ENCODE results near the gene BDNF. TPM values are rescaled to one million over a fixed set of nuclear protein-coding genes. Genes with fewer than 3 reads are reported as not detected.

The BDNF gene
- total and polyA plus RNA-seq, 2 experiments from 2014 or later = 5.1 to 5.2 TPM

- no peaks in the 10 kb centered on the region for H3K9me2 ChIP-seq (ENCODE audit: insufficient read depth)
- Mint-ChIP-seq H3K36me3 (ENCODE audit: low read depth) (no peaks in the 10 kb centered on the region), H3K27ac (no peak overlapping the region), H3K4me1 (peaks cover 34% of the 10 kb centered on the region), H3K4me3 (peak overlapping the region; percentile 95), H3K27me3 (ENCODE audit: insufficient read depth, low read depth, poor library complexity) (peaks cover 43% of the 10 kb centered on the region), H3K9me3 (no peaks in the 10 kb centered on the region; the same call in 2 of the 3 replicates)
- H3K4me3 ChIP-seq = peak overlapping the region; percentile 87
- no peaks in the 10 kb centered on the region for H4K20me1 ChIP-seq (replicated peaks; ENCODE audit: insufficient read depth)
- peaks cover 30% of the 10 kb centered on the region for H3K4me1 ChIP-seq (ENCODE audit: insufficient read depth)
- ATAC-seq (no peak), DNase-seq (ENCODE audit: low spot score) (peak; percentile 50)
- no peak overlapping the region for H3K27ac ChIP-seq (ENCODE audit: low read depth)
- no peaks in the 10 kb centered on the region for H3K36me3 ChIP-seq (ENCODE audit: insufficient read depth)
- TF ChIP-seq JUNB (IDR thresholded peaks at IDR 0.05; ENCODE audit: unreplicated experiment) (no peak), EZH2 (IDR thresholded peaks at IDR 0.05; ENCODE audit: low read depth, unreplicated experiment) (no peak), ETS1 (IDR thresholded peaks at IDR 0.05) (no peak), CREB1 (CRISPR knock-in tag; IDR thresholded peaks at IDR 0.05; ENCODE audit: low read depth) (no peak), EZH2phosphoT487 (IDR thresholded peaks at IDR 0.05; ENCODE audit: unreplicated experiment) (no peak), CTCF (conservative IDR thresholded peaks at IDR 0.05; ENCODE audit: low read depth in 2 of 2) (no peak), REST (IDR thresholded peaks at IDR 0.05; ENCODE audit: unreplicated experiment) (peak; percentile 28)
- TF ChIP-seq, protein P1, sequence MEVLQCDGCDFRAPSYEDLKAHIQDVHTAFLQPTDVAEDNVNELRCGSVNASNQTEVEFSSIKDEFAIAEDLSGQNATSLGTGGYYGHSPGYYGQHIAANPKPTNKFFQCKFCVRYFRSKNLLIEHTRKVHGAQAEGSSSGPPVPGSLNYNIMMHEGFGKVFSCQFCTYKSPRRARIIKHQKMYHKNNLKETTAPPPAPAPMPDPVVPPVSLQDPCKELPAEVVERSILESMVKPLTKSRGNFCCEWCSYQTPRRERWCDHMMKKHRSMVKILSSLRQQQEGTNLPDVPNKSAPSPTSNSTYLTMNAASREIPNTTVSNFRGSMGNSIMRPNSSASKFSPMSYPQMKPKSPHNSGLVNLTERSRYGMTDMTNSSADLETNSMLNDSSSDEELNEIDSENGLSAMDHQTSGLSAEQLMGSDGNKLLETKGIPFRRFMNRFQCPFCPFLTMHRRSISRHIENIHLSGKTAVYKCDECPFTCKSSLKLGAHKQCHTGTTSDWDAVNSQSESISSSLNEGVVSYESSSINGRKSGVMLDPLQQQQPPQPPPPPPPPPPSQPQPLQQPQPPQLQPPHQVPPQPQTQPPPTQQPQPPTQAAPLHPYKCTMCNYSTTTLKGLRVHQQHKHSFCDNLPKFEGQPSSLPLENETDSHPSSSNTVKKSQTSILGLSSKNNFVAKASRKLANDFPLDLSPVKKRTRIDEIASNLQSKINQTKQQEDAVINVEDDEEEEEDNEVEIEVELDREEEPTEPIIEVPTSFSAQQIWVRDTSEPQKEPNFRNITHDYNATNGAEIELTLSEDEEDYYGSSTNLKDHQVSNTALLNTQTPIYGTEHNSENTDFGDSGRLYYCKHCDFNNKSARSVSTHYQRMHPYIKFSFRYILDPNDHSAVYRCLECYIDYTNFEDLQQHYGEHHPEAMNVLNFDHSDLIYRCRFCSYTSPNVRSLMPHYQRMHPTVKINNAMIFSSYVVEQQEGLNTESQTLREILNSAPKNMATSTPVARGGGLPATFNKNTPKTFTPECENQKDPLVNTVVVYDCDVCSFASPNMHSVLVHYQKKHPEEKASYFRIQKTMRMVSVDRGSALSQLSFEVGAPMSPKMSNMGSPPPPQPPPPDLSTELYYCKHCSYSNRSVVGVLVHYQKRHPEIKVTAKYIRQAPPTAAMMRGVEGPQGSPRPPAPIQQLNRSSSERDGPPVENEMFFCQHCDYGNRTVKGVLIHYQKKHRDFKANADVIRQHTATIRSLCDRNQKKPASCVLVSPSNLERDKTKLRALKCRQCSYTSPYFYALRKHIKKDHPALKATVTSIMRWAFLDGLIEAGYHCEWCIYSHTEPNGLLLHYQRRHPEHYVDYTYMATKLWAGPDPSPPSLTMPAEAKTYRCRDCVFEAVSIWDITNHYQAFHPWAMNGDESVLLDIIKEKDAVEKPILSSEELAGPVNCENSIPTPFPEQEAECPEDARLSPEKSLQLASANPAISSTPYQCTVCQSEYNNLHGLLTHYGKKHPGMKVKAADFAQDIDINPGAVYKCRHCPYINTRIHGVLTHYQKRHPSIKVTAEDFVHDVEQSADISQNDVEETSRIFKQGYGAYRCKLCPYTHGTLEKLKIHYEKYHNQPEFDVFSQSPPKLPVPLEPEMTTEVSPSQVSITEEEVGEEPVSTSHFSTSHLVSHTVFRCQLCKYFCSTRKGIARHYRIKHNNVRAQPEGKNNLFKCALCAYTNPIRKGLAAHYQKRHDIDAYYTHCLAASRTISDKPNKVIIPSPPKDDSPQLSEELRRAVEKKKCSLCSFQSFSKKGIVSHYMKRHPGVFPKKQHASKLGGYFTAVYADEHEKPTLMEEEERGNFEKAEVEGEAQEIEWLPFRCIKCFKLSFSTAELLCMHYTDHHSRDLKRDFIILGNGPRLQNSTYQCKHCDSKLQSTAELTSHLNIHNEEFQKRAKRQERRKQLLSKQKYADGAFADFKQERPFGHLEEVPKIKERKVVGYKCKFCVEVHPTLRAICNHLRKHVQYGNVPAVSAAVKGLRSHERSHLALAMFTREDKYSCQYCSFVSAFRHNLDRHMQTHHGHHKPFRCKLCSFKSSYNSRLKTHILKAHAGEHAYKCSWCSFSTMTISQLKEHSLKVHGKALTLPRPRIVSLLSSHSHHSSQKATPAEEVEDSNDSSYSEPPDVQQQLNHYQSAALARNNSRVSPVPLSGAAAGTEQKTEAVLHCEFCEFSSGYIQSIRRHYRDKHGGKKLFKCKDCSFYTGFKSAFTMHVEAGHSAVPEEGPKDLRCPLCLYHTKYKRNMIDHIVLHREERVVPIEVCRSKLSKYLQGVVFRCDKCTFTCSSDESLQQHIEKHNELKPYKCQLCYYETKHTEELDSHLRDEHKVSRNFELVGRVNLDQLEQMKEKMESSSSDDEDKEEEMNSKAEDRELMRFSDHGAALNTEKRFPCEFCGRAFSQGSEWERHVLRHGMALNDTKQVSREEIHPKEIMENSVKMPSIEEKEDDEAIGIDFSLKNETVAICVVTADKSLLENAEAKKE (CRISPR knock-in tag; IDR thresholded peaks at IDR 0.05) = no peak
- H2AFZ ChIP-seq = peak overlapping the region; percentile 98
- H3K27me3 ChIP-seq (ENCODE audit: insufficient read depth) = peaks cover 63% of the 10 kb centered on the region
- peaks cover 17% of the 10 kb centered on the region; the same call in 1 of the 2 replicates for H3F3A ChIP-seq (replicated peaks; ENCODE audit: low read depth)
- peak overlapping the region; percentile 100 for H3K4me2 ChIP-seq
- H3K79me2 ChIP-seq (replicated peaks; ENCODE audit: insufficient read depth) = no peaks in the 10 kb centered on the region
These were observed 21.2 kb upstream of the BDNF start for GRCh38 chr11:27721264-27722116.

Data from GM23338 (cell line).